H9 (cell line): ENCODE measurements around the gene KIF9. TPM values are rescaled to one million over a fixed set of nuclear protein-coding genes. Genes with fewer than 3 reads are reported as not detected.

Experiments used
- DNase-seq: peaks from one replicate; pipeline ENCODE4 v3.0.0-alpha.2; 2017
- H2AFZ ChIP-seq: one replicate; pipeline ENCODE4 v1.6.1; 2013; ENCODE audit warnings: mild to moderate bottlenecking, low read length, control low read depth, moderate library complexity
- H2AK5ac ChIP-seq: 2 replicates; pipeline ENCODE4 v1.6.1; 2013; ENCODE audit warnings: low read length, control low read depth, mixed read lengths; ENCODE audit not compliant: insufficient read length
- H2BK120ac ChIP-seq: one replicate; pipeline ENCODE4 v1.6.1; 2013; ENCODE audit warnings: low read depth, mild to moderate bottlenecking, low read length, control low read depth, inconsistent platforms; ENCODE audit not compliant: poor library complexity, severe bottlenecking
- H2BK12ac ChIP-seq: 2 replicates; pipeline ENCODE4 v1.6.1; 2013; ENCODE audit warnings: low read length, control low read depth, mixed read lengths, low read depth; ENCODE audit not compliant: insufficient read length
- H2BK15ac ChIP-seq: 2 replicates; pipeline ENCODE4 v1.6.1; 2013; ENCODE audit warnings: low read depth, low read length, control low read depth
- H2BK20ac ChIP-seq: one replicate; pipeline ENCODE4 v1.6.1; 2013; ENCODE audit warnings: low read depth, mild to moderate bottlenecking, low read length, control low read depth, inconsistent platforms; ENCODE audit not compliant: poor library complexity, severe bottlenecking
- H2BK5ac ChIP-seq: 2 replicates; pipeline ENCODE4 v1.6.1; 2013; ENCODE audit warnings: low read length, control low read depth, mixed read lengths; ENCODE audit not compliant: insufficient read length
- H3K14ac ChIP-seq: 2 replicates; pipeline ENCODE4 v1.6.1; 2013; ENCODE audit warnings: low read length, control low read depth; ENCODE audit not compliant: insufficient read depth
- H3K18ac ChIP-seq: 2 replicates; pipeline ENCODE4 v1.6.1; 2013; ENCODE audit warnings: low read depth, mild to moderate bottlenecking, mixed read lengths, low read length, control low read depth; ENCODE audit not compliant: insufficient read length
- H3K23ac ChIP-seq: 2 replicates; pipeline ENCODE4 v1.6.1; 2013; ENCODE audit warnings: low read length, control low read depth, mixed read lengths, low read depth; ENCODE audit not compliant: insufficient read length
- H3K23me2 ChIP-seq: 2 replicates; pipeline ENCODE4 v1.6.1; 2013; ENCODE audit warnings: low read depth, mild to moderate bottlenecking, mixed read lengths, low read length, control low read depth; ENCODE audit not compliant: insufficient read length, poor library complexity, severe bottlenecking
- H3K27ac ChIP-seq: 2 replicates; pipeline ENCODE4 v1.5.1; 2013; ENCODE audit warnings: low read length, control low read depth, mixed read lengths, low read depth; ENCODE audit not compliant: insufficient read length
- H3K27me3 ChIP-seq: 2 replicates; pipeline ENCODE4 v1.6.1; 2013; ENCODE audit warnings: low read length, control low read depth, inconsistent platforms; ENCODE audit not compliant: insufficient read depth
- H3K4ac ChIP-seq: 2 replicates; pipeline ENCODE4 v1.6.1; 2013; ENCODE audit warnings: low read depth, mild to moderate bottlenecking, control low read depth, inconsistent platforms, low read length, moderate library complexity
- H3K4me1 ChIP-seq: 2 replicates; pipeline ENCODE4 v1.6.1; 2013; ENCODE audit warnings: low read length, control low read depth, inconsistent platforms; ENCODE audit not compliant: insufficient read depth
- H3K4me2 ChIP-seq: 2 replicates; pipeline ENCODE4 v1.6.1; 2013; ENCODE audit warnings: low read length, control low read depth, mixed read lengths; ENCODE audit not compliant: insufficient read length, insufficient read depth
- H3K56ac ChIP-seq: 2 replicates; pipeline ENCODE4 v1.6.1; 2013; ENCODE audit warnings: low read depth, mild to moderate bottlenecking, mixed read lengths, low read length, control low read depth; ENCODE audit not compliant: insufficient read length
- H3K79me1 ChIP-seq: 2 replicates; pipeline ENCODE4 v1.6.1; 2013; ENCODE audit warnings: low read depth, mild to moderate bottlenecking, moderate library complexity, low read length, control low read depth, inconsistent platforms; ENCODE audit not compliant: insufficient read depth, poor library complexity, severe bottlenecking
- H3K79me2 ChIP-seq: 2 replicates; pipeline ENCODE4 v1.6.1; 2013; ENCODE audit warnings: low read length, control low read depth, inconsistent platforms; ENCODE audit not compliant: insufficient read depth
- H3K9ac ChIP-seq: 2 replicates; pipeline ENCODE4 v1.6.1; 2013; ENCODE audit warnings: low read length, control low read depth, mixed read lengths; ENCODE audit not compliant: insufficient read length; ENCODE audit errors: extremely low read depth
- H3K9me3 ChIP-seq: one replicate; pipeline ENCODE4 v1.6.1; 2013; ENCODE audit warnings: low read depth, low read length, inconsistent platforms; ENCODE audit not compliant: control insufficient read depth
- H3T11ph ChIP-seq: one replicate; pipeline ENCODE4 v1.6.1; 2013; ENCODE audit warnings: mild to moderate bottlenecking, low read length, control low read depth, inconsistent platforms
- H4K20me1 ChIP-seq: one replicate; pipeline ENCODE4 v1.6.1; 2013; ENCODE audit not compliant: control insufficient read depth, insufficient read length, insufficient read depth
- H4K5ac ChIP-seq: 2 replicates; pipeline ENCODE4 v1.6.1; 2013; ENCODE audit warnings: low read depth, mild to moderate bottlenecking, mixed read lengths, low read length, control low read depth; ENCODE audit not compliant: insufficient read length
- H4K8ac ChIP-seq: replicated peaks from 2 replicates; pipeline ENCODE4 v1.6.1; 2013; ENCODE audit warnings: low read length, control low read depth, mixed read lengths, low read depth; ENCODE audit not compliant: insufficient read length
- H4K91ac ChIP-seq: 2 replicates; pipeline ENCODE4 v1.6.1; 2013; ENCODE audit warnings: low read depth, mild to moderate bottlenecking, moderate library complexity, mixed read lengths, low read length, control low read depth; ENCODE audit not compliant: insufficient read length
- H3K27ac Mint-ChIP-seq, 3 experiments: 2 replicates in 2 of 3; 3 replicates in 1 of 3; pipeline ENCODE4 v1.8.0; 2020 to 2021; ENCODE audit warnings: mixed read lengths in 3 of 3, mild to moderate bottlenecking in 1 of 3, moderate library complexity in 1 of 3
- H3K27me3 Mint-ChIP-seq: 2 replicates; pipeline ENCODE4 v1.8.0; 2021; ENCODE audit warnings: low read depth, mild to moderate bottlenecking, moderate library complexity, mixed read lengths
- H3K36me3 Mint-ChIP-seq, 3 experiments: 2 replicates in 2 of 3; 3 replicates in 1 of 3; pipeline ENCODE4 v1.8.0; 2020 to 2021; ENCODE audit warnings: low read depth in 3 of 3, mixed read lengths in 3 of 3; ENCODE audit not compliant: insufficient read depth in 1 of 3
- H3K4me1 Mint-ChIP-seq, 2 experiments: 2 replicates each; pipeline ENCODE4 v1.8.0; 2020; ENCODE audit warnings: mixed read lengths in 2 of 2
- H3K4me3 Mint-ChIP-seq, 2 experiments: 2 replicates in 1 of 2; 3 replicates in 1 of 2; pipeline ENCODE4 v1.8.0; 2020 to 2021; ENCODE audit warnings: mild to moderate bottlenecking in 2 of 2, mixed read lengths in 2 of 2, moderate library complexity in 1 of 2
- H3K9me3 Mint-ChIP-seq, 2 experiments: 2 replicates in 1 of 2; 3 replicates in 1 of 2; pipeline ENCODE4 v1.8.0; 2020; ENCODE audit warnings: mild to moderate bottlenecking in 2 of 2, mixed read lengths in 2 of 2, moderate library complexity in 1 of 2
- CTCF ChIP-seq: fragments of 200-600 bp; sonication (generic); conservative IDR thresholded peaks from 3 replicates; pipeline ENCODE4 v1.8.0; 2021; ENCODE audit warnings: antibody characterized with exemption, mild to moderate bottlenecking
- WGBS: extraction: QIAGEN DNeasy Blood & Tissue Kit; methylation state at CpG from one replicate; pipeline ENCODE4 v1.1.7; 2013; ENCODE audit warnings: missing lambda C conversion rate, low lambda C conversion rate, mixed read lengths; ENCODE audit not compliant: insufficient read length; ENCODE audit errors: extremely low coverage; 5-methylcytosine and 5-hydroxymethylcytosine counted together
- total RNA-seq: library from RNA; stranded (reverse); gene quantifications from 2 replicates; pipeline ENCODE4 v1.2.1, GENCODE V29; 2021

The KIF9 gene
- total RNA-seq, 1 experiment from 2014 or later: 8.4 TPM

- DNase-seq: no peak
- Histone ChIP-seq H3K18ac (no peak overlapping the region), H3K4me2 (no peak overlapping the region), H3K79me2 (no peaks in the 10 kb centered on the region), H3K23me2 (no peaks in the 10 kb centered on the region), H2BK15ac (no peak overlapping the region), H2AK5ac (no peak overlapping the region), H2BK120ac (no peak overlapping the region), H3K14ac (no peak overlapping the region), H3T11ph (no peak overlapping the region), H4K8ac (no peak overlapping the region), H3K23ac (no peak overlapping the region), H3K4me1 (no peaks in the 10 kb centered on the region), H3K79me1 (no peaks in the 10 kb centered on the region), H2AFZ (no peak overlapping the region), H4K20me1 (no peaks in the 10 kb centered on the region), H2BK12ac (no peak overlapping the region), H3K4ac (no peak overlapping the region), H3K9ac (no peak overlapping the region), H3K56ac (no peak overlapping the region), H3K27me3 (no peaks in the 10 kb centered on the region), H3K27ac (no peak overlapping the region), H2BK5ac (no peak overlapping the region), H4K5ac (no peak overlapping the region), H2BK20ac (no peak overlapping the region), H4K91ac (no peak overlapping the region), H3K9me3 (no peaks in the 10 kb centered on the region)
- Mint-ChIP-seq H3K27me3 (no peaks in the 10 kb centered on the region; the same call in 1 of the 2 replicates), H3K27ac (no peak overlapping the region), H3K9me3 (no peaks in the 10 kb centered on the region), H3K36me3 (no peaks in the 10 kb centered on the region), H3K4me3 (no peak overlapping the region), H3K4me1 (no peaks in the 10 kb centered on the region)
- TF ChIP-seq CTCF: no peak
- no CpG with 5 or more reads among the region's 10 CpGs for WGBS
These were observed 38.0 kb downstream of the KIF9 start for GRCh38 chr3:47244531-47245100.
